Ecto neural progenitor cell (in vitro differentiated cells): Measurements from ENCODE around the gene SAT2.

Experiments used
- DNase-seq: peaks from one replicate; pipeline ENCODE4 v3.0.0-alpha.2; 2018; ENCODE audit warnings: low spot score

The SAT2 gene

DNA sequence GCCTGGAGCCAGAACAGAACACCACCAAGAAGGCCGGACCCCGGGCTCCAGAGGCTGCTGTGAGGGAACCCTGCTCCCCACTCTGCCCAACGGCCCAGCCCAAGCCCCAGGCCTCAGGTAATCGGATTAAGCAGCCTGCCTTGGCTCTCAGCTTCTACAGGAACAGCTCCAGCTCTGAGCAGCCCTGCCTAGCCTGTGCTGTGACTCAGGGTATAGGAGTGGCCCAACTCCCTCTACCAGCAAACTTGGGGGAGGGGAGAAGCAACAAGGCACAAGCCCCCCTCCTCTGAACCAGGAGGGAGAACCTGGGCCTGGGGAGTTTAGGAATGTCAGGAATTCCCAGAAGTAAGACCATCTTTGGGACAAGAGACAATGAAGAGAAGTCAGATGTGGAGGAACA, 36.9 kb downstream of the SAT2 start:
- DNase-seq: peak; percentile 85

DNA sequence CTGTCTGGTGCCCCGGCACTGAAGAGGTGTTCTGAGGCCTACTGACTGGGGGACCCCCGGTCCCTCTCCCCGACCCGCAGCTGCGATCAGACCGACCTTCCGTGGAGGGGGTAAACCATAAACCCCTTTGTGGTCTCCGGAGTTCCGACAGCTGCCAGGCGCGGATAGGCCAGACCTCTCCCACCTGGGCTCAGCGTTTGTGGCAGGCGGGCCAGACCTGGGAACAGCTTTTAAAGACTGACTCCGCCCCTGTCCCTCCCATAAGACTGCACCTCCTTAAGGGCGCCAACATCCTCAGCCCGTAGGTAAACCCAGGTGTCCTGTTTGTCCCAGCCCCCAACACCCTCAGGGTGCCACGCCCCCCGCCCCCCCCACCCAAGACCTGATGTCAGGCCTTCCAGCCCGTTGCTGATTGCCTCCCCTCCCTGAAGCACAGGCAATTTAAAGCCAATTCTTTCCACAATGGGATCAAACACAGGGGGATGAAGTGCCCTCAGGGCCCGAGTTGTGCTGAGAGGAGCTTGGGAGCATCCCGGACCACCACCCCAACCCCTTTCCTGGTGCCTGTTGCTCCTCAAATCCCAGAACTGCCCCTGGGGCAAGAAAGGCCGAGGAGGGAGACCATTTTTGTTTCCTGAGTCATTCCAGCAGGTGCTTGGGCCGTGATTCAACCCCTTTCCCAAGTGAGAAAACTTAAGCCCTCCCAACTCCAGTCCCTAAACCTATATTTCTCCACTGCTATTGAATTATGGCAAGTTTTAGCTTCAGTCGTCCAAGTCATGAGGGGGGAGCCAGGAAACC, 37.5 kb downstream of the SAT2 start, which contains the start of gene SOX15:
TSS of gene SOX15 (minus strand) at position 204 of the 801 bp plus-strand sequence. CDS start 418 bp downstream, outside the sequence.
- peak; percentile 78 for DNase-seq

DNA sequence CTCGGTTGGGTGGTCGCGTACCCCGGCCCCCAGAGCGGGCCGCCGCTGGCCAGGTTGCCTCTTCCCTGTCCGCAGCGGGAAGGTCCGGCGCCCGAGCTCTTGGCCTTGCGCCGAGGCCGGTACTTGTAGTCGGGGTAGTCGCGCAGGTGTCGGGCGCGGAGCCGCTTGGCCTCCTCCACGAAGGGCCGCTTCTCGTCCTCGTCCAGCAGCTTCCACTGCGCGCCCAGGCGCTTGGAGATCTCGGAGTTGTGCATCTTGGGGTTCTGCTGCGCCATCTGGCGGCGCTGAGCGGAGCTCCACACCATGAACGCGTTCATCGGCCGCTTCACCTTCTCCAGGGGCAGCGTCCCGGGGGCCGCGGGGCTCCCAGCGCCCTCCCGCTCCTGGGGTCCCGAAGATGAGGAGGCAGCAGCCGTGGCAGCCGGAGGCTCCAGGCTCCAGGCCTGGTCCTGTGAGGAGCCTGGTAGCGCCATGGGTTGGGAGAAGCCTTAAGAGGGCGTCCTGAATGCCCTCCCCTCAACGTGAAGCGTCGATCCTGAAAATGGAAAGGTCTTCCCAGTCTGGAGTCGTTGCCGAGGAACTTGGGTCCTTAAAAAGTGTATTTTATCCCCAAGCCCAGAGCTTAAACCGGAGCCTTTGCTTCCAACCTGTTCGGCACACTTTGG, 38.3 kb downstream of the SAT2 start:
- DNase-seq: peak; percentile 94

- no peak for DNase-seq
These were observed 38.9 kb downstream of the SAT2 start for GRCh38 chr17:7588553-7589203.

DNA sequence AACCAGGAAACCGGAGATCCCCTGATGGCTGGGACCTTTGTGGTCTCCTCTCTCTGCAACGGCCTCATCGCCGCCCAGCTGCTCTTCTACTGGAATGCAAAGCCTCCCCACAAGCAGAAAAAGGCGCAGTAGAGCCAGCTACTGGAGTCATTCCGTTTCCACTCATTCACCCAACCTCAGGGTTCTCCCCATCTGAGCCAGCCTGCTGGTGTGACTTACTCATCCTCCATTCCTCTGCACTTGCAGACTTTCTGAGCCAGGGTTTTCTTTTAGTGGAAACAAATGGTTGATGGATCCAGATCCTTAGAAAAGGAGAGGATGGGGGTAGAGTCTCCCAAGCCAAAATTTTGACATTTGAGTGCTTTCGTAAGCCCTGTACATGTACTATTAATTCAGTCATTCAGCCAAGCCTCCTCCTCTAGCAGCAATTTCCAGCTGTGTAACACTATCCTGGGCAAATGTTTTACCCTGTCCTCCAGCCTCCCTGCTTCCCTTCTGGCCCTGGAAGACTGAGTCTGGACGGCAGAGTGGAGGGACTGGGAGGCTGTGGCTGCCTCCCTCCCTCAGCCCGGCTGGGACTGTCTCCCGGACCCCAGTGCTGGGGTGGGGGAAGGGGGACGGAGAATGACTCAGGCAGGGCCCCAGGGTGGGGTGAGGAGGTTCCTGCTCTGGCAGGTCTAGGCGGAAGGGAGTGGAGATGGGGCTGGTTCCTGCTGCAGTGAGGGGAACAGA, 40.0 kb downstream of the SAT2 start:
- DNase-seq: no peak

DNA sequence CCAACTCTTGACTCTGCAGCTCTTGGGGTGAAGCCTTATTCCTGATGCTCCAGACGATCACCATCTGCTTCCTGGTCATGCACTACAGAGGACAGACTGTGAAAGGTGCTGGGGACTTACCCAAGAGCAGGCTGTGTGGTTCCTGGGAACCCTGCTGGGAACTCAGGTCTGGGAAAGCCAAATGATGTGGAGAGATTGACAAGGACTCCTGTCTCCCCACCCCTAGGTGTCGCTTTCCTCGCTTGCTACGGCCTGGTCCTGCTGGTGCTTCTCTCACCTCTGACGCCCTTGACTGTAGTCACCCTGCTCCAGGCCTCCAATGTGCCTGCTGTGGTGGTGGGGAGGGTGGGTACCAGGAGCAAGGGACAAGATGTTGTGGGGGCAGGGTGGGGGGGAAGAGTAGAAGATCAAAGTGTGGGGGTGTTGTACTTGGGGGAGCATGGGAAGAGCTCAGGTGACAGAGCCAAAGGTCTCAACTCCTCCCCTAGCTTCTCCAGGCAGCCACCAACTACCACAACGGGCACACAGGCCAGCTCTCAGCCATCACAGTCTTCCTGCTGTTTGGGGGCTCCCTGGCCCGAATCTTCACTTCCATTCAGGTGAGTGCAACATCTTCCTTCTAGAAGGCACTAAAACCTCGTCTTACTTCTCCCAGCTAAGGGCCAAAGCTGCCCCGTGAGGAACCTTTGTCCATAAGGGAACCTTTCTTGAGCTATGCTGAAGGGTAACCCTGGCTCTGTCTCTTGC, 40.8 kb downstream of the SAT2 start:
- no peak for DNase-seq

GRCh38 chr17:7583253-7584109, 44.1 kb downstream of the SAT2 start, which contains the start of gene MPDU1:
TSS of gene MPDU1 (plus strand) at chr17:7583852. CDS start at chr17:7583863, 11 bp downstream.
- DNase-seq: peak; percentile 100

GRCh38 chr17:7582396-7583252, 45.0 kb downstream of the SAT2 start:
- DNase-seq: no peak

DNA sequence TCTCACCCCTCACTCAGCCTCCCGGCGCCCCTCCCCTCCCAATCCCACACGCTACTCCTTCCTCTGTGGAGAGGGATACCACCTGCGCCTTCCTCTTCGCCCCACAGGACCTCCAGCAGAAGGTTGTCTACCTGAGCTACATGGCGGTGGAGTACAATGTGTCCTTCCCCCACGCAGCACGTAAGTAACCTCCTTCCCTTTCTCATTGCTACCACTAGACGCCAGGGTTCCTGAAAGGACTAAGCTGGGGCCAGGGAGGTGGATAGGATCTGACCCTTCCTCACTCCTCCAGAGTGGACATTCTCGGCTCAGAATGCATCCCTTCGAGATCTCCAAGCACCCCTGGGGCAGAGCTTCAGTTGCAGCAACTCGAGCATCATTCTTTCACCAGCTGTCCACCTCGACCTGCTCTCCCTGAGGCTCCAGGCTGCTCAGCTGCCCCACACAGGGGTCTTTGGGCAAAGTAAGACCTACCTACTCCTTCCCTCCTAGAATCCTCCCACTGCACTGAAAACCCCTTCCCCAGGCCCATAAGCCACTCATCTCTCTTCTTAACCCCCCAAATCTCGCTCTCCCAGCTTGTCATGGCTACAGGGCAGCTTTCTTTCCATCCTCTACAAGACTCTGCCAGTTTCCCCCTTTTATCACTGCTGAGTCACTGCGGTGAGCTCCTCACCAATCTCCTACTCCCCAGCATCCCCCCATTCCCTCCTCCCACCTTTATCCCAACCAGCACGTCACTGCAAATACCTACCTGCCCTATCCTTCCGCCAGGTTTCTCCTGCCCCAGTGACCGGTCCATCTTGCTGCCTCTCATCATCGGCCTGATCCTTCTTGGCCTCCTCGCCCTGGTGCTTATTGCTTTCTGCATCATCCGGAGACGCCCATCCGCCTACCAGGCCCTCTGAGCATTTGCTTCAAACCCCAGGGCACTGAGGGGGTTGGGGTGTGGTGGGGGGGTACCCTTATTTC, 46.7 kb downstream of the SAT2 start:
- DNase-seq: no peak

DNA sequence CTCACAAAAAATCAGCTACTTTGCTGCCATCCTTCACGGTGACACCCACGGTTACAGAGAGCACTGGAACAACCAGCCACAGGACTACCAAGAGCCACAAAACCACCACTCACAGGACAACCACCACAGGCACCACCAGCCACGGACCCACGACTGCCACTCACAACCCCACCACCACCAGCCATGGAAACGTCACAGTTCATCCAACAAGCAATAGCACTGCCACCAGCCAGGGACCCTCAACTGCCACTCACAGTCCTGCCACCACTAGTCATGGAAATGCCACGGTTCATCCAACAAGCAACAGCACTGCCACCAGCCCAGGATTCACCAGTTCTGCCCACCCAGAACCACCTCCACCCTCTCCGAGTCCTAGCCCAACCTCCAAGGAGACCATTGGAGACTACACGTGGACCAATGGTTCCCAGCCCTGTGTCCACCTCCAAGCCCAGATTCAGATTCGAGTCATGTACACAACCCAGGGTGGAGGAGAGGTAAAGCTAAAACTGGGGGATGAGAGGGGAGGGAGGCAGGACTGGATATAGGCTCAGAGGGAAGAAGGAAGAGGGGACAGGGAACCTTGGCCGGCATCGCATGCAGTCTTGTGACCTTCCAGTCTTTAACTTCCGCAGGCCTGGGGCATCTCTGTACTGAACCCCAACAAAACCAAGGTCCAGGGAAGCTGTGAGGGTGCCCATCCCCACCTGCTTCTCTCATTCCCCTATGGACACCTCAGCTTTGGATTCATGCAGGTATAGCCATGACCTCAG, 47.6 kb downstream of the SAT2 start:
- no peak for DNase-seq

- DNase-seq: no peak
These were observed 48.4 kb downstream of the SAT2 start, which contains the start of gene CD68 for GRCh38 chr17:7579001-7579833. TSS of gene CD68 (plus strand) at chr17:7579638. CDS start at chr17:7579678, 40 bp downstream.

GRCh38 chr17:7577327-7578199, 50.1 kb downstream of the SAT2 start:
- no peak for DNase-seq

GRCh38 chr17:7576432-7576937, 51.1 kb downstream of the SAT2 start:
- DNase-seq: no peak
